WTC11 (cell line): ENCODE data around the gene FRAT1. TPM values are rescaled to one million over a fixed set of nuclear protein-coding genes. Genes with fewer than 3 reads are reported as not detected.

Experiments
- ATAC-seq: fragments of 200-7000 bp; cut with Tn5 transposase; 2 replicates; pipeline ENCODE4 v1.10.0; 2021; ENCODE audit warnings: mild to moderate bottlenecking, moderate library complexity
- CTCF ChIA-PET: fragments of 300-600 bp; sonication (Branson Sonifier 250); formaldehyde crosslinking; loops from one replicate; lab custom pipeline; 2021; ENCODE audit warnings: antibody characterized with exemption; lab: Charles Lee
- POLR2A ChIA-PET: fragments of 350-600 bp; sonication (Branson Sonifier 250); formaldehyde crosslinking; loops from one replicate; lab custom pipeline; 2021; ENCODE audit warnings: antibody characterized with exemption; lab: Charles Lee
- DNase-seq: peaks from one replicate; pipeline ENCODE4 v3.0.0; 2021; ENCODE audit warnings: low spot score
- H3K27ac Mint-ChIP-seq: 2 replicates; pipeline ENCODE4 v1.8.0; 2021; ENCODE audit warnings: mixed read lengths
- H3K27me3 Mint-ChIP-seq: 2 replicates; pipeline ENCODE4 v1.8.0; 2021; ENCODE audit warnings: low read depth, mild to moderate bottlenecking, moderate library complexity, mixed read lengths
- H3K36me3 Mint-ChIP-seq: 2 replicates; pipeline ENCODE4 v1.8.0; 2021; ENCODE audit warnings: mixed read lengths
- H3K4me1 Mint-ChIP-seq: 2 replicates; pipeline ENCODE4 v1.8.0; 2022; ENCODE audit warnings: mixed read lengths
- H3K4me3 Mint-ChIP-seq: 2 replicates; pipeline ENCODE4 v1.8.0; 2021; ENCODE audit warnings: mild to moderate bottlenecking, moderate library complexity, mixed read lengths
- H3K9me3 Mint-ChIP-seq: 2 replicates; pipeline ENCODE4 v1.8.0; 2021; ENCODE audit warnings: mixed read lengths
- ATF2 ChIP-seq: sonication (generic); formaldehyde crosslinking; IDR thresholded peaks from 2 replicates; pipeline ENCODE4 v1.8.1; 2022; ENCODE audit warnings: low read depth, missing genetic modification reagents, borderline replicate concordance
- CBFB ChIP-seq: sonication (generic); formaldehyde crosslinking; IDR thresholded peaks from 2 replicates; pipeline ENCODE4 v1.8.1; 2022; ENCODE audit warnings: mild to moderate bottlenecking, low read depth, missing genetic modification reagents
- CREB1 ChIP-seq: sonication (generic); formaldehyde crosslinking; IDR thresholded peaks from 2 replicates; pipeline ENCODE4 v1.8.0; 2023; ENCODE audit warnings: mild to moderate bottlenecking, missing genetic modification reagents
- E2F5 ChIP-seq: sonication (generic); formaldehyde crosslinking; IDR thresholded peaks from 2 replicates; pipeline ENCODE4 v1.8.1; 2022; ENCODE audit warnings: mild to moderate bottlenecking, moderate library complexity, missing genetic modification reagents
- ELF4 ChIP-seq: sonication (generic); formaldehyde crosslinking; IDR thresholded peaks from 2 replicates; pipeline ENCODE4 v1.8.1; 2022; ENCODE audit warnings: low read depth, mild to moderate bottlenecking, moderate library complexity, missing genetic modification reagents
- GABPB1 ChIP-seq: sonication (generic); formaldehyde crosslinking; IDR thresholded peaks from 2 replicates; pipeline ENCODE4 v1.8.1; 2023; ENCODE audit warnings: mild to moderate bottlenecking, missing genetic modification reagents
- IRF1 ChIP-seq: sonication (generic); formaldehyde crosslinking; IDR thresholded peaks from 2 replicates; pipeline ENCODE4 v1.8.0; 2023; ENCODE audit warnings: missing genetic modification reagents
- JAZF1 ChIP-seq: fragments of 250-450 bp; sonication (Bioruptor Pico); IDR thresholded peaks from 2 replicates; pipeline ENCODE4 v1.9.0; 2021; ENCODE audit warnings: moderate library complexity, mild to moderate bottlenecking, inconsistent platforms
- MXD4 ChIP-seq: fragments of 250-450 bp; sonication (Bioruptor Pico); IDR thresholded peaks from 2 replicates; pipeline ENCODE4 v1.8.0; 2021; ENCODE audit warnings: mild to moderate bottlenecking, moderate library complexity, borderline replicate concordance
- MYBL2 ChIP-seq: sonication (generic); formaldehyde crosslinking; IDR thresholded peaks from 2 replicates; pipeline ENCODE4 v1.8.1; 2023; ENCODE audit warnings: mild to moderate bottlenecking, moderate library complexity, missing genetic modification reagents
- NFATC4 ChIP-seq: fragments of 250-450 bp; sonication (Bioruptor Pico); IDR thresholded peaks from 2 replicates; pipeline ENCODE4 v1.9.0; 2021; ENCODE audit warnings: mild to moderate bottlenecking
- NFE2L1 ChIP-seq: sonication (generic); formaldehyde crosslinking; IDR thresholded peaks from 2 replicates; pipeline ENCODE4 v1.8.1; 2023; ENCODE audit warnings: missing genetic modification reagents
- NFYB ChIP-seq: sonication (generic); formaldehyde crosslinking; conservative IDR thresholded peaks from 2 replicates; pipeline ENCODE4 v1.8.0; 2022; ENCODE audit warnings: low read depth, missing genetic modification reagents
- NR3C1 ChIP-seq: sonication (generic); formaldehyde crosslinking; conservative IDR thresholded peaks from 2 replicates; pipeline ENCODE4 v1.8.1; 2023; ENCODE audit warnings: low read depth, mild to moderate bottlenecking, missing genetic modification reagents
- PRRX2 ChIP-seq: fragments of 250-450 bp; sonication (Bioruptor Pico); IDR thresholded peaks from 2 replicates; pipeline ENCODE4 v1.8.0; 2021; ENCODE audit warnings: mild to moderate bottlenecking
- SMAD3 ChIP-seq: sonication (generic); formaldehyde crosslinking; IDR thresholded peaks from 2 replicates; pipeline ENCODE4 v1.8.0; 2022; ENCODE audit warnings: missing genetic modification reagents, mild to moderate bottlenecking, borderline replicate concordance
- SP1 ChIP-seq: sonication (generic); formaldehyde crosslinking; conservative IDR thresholded peaks from 2 replicates; pipeline ENCODE4 v1.8.1; 2022; ENCODE audit warnings: missing genetic modification reagents
- TCF7 ChIP-seq: sonication (generic); formaldehyde crosslinking; IDR thresholded peaks from 2 replicates; pipeline ENCODE4 v1.8.0; 2022; ENCODE audit warnings: mild to moderate bottlenecking, low read depth, missing genetic modification reagents, moderate library complexity
- TEAD1 ChIP-seq: sonication (generic); formaldehyde crosslinking; IDR thresholded peaks from 2 replicates; pipeline ENCODE4 v1.8.0; 2022; ENCODE audit warnings: mild to moderate bottlenecking, missing genetic modification reagents
- ZMAT4 ChIP-seq: fragments of 250-450 bp; sonication (Bioruptor Pico); IDR thresholded peaks from 2 replicates; pipeline ENCODE4 v1.9.0; 2021; ENCODE audit warnings: mild to moderate bottlenecking
- ZNF232 ChIP-seq: sonication (generic); formaldehyde crosslinking; IDR thresholded peaks from 2 replicates; pipeline ENCODE4 v1.8.0; 2022; ENCODE audit warnings: mild to moderate bottlenecking, missing genetic modification reagents
- ZNF396 ChIP-seq: fragments of 250-450 bp; sonication (Bioruptor Pico); IDR thresholded peaks from 2 replicates; pipeline ENCODE4 v1.8.0; 2021; ENCODE audit warnings: mild to moderate bottlenecking, moderate library complexity, borderline replicate concordance
- ZNF423 ChIP-seq: fragments of 250-450 bp; sonication (Bioruptor Pico); IDR thresholded peaks from 2 replicates; pipeline ENCODE4 v2.1.2; 2022; ENCODE audit warnings: mild to moderate bottlenecking, moderate library complexity
- ZNF512 ChIP-seq: sonication (generic); formaldehyde crosslinking; IDR thresholded peaks from 2 replicates; pipeline ENCODE4 v1.8.1; 2022; ENCODE audit warnings: missing genetic modification reagents, borderline replicate concordance
- ZNF532 ChIP-seq: fragments of 250-450 bp; sonication (Bioruptor Pico); IDR thresholded peaks from 2 replicates; pipeline ENCODE4 v1.9.0; 2021; ENCODE audit warnings: mild to moderate bottlenecking, borderline replicate concordance
- total RNA-seq: library from RNA; stranded (reverse); gene quantifications from 3 replicates; pipeline ENCODE4 v1.2.3, GENCODE V29; 2021

FRAT1 gene
- total RNA-seq, 1 experiment from 2014 or later, result 8.2 TPM

GRCh38 chr10:97291357-97292096 is 27.5 kb upstream of the FRAT1 start:
- ChIA-PET POLR2A (interaction anchor here (0.8 to 1.2 kb wide), 4 partner anchors 28 to 64 kb away, joined by 3 to 14 read pairs (median 7); partner anchors contain the start of gene FRAT1), CTCF (interaction anchor here (0.6 to 1.9 kb wide), 4 partner anchors 13 to 210 kb away, joined by 3 to 4 read pairs (median 3); no protein-coding TSS in a partner anchor)
- H3K4me1 Mint-ChIP-seq, result peaks cover 18% of the 10 kb centered on the region
- ATAC-seq (no peak), DNase-seq (no peak)
- no peaks in the 10 kb centered on the region for H3K27me3 Mint-ChIP-seq
- peak overlapping the region; percentile 83 for H3K4me3 Mint-ChIP-seq
- H3K36me3 Mint-ChIP-seq, result peaks cover 10% of the 10 kb centered on the region
- H3K27ac Mint-ChIP-seq, result peak overlapping the region; percentile 95
- no peak for TF ChIP-seq IRF1 (CRISPR knock-in tag)
- TF ChIP-seq CREB1 (CRISPR knock-in tag), result no peak
- TF ChIP-seq ZNF232 (CRISPR knock-in tag), result no peak
- no peak for TF ChIP-seq TCF7 (CRISPR knock-in tag)
- TF ChIP-seq CBFB (CRISPR knock-in tag), result no peak
- TF ChIP-seq E2F5 (CRISPR knock-in tag), result no peak
- TF ChIP-seq TEAD1 (CRISPR knock-in tag), result no peak
- TF ChIP-seq NFATC4 (CRISPR knock-in tag), result no peak
- no peak for TF ChIP-seq ZNF532 (CRISPR knock-in tag)
- TF ChIP-seq ZNF396 (CRISPR knock-in tag), result no peak
- TF ChIP-seq PRRX2 (CRISPR knock-in tag), result no peak
- no peak for TF ChIP-seq GABPB1
- no peak for TF ChIP-seq NFYB
- no peak for TF ChIP-seq ATF2
- no peak for TF ChIP-seq MYBL2 (CRISPR knock-in tag)
- H3K9me3 Mint-ChIP-seq, result no peaks in the 10 kb centered on the region

GRCh38 chr10:97292097-97292861 is 26.8 kb upstream of the FRAT1 start, which contains the start of gene ARHGAP19:
Gene ARHGAP19, minus strand, starts transcription at chr10:97292637. Its CDS starts 10 bp downstream, at chr10:97292627.
- Mint-ChIP-seq H3K9me3 (no peaks in the 10 kb centered on the region), H3K36me3 (peaks cover 7% of the 10 kb centered on the region), H3K4me1 (peaks cover 18% of the 10 kb centered on the region), H3K27ac (peak within 1 kb of the TSS; percentile 97), H3K4me3 (peak within 1 kb of the TSS; percentile 83), H3K27me3 (no peaks in the 10 kb centered on the region)
- DNase-seq (peak; percentile 93), ATAC-seq (peak; percentile 98)
- POLR2A ChIA-PET, result interaction anchor here (0.7 to 1.2 kb wide), 6 partner anchors 27 to 64 kb away, joined by 3 to 14 read pairs (median 3); partner anchors contain the start of gene FRAT1
- CTCF ChIA-PET, result interaction anchor here (0.6 to 1.9 kb wide), 4 partner anchors 13 to 211 kb away, joined by 3 to 4 read pairs (median 3); no protein-coding TSS in a partner anchor
- TF ChIP-seq ZNF396 (CRISPR knock-in tag) (no peak), SP1 (CRISPR knock-in tag) (peak; percentile 73), NFE2L1 (CRISPR knock-in tag) (0 out of 2 replicates have a peak, but pooled peaks have one; percentile 43), ZNF512 (no peak), JAZF1 (no peak), GABPB1 (peak; percentile 54; the same call in 1 of the 2 replicates), NR3C1 (CRISPR knock-in tag) (0 out of 2 replicates have a peak, but pooled peaks have one; percentile 21), ZMAT4 (no peak), ELF4 (CRISPR knock-in tag) (no peak), ZNF423 (peak; percentile 82), MXD4 (CRISPR knock-in tag) (no peak), SMAD3 (peak; percentile 89; the same call in 1 of the 2 replicates)
